ENCODE data around the gene TBX10.
"Not testable (repeated sequence)": the region's sequence is repeated elsewhere in the genome, so short reads cannot be mapped to it uniquely, and the experiment has no call there.

TBX10 gene

DNA sequence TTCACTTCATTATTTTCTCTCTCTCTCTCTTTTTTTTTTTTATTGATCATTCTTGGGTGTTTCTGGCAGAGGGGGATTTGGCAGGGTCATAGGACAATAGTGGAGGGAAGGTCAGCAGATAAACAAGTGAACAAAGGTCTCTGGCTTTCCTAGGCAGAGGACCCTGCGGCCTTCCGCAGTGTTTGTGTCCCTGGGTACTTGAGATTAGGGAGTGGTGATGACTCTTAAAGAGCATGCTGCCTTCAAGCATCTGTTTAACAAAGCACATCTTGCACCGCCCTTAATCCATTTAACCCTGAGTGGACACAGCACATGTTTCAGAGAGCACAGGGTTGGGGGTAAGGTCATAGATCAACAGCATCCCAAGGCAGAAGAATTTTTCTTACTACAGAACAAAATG lies 42.1 kb downstream of the TBX10 start:
- DNase-seq, result not testable (repeated sequence)

DNA sequence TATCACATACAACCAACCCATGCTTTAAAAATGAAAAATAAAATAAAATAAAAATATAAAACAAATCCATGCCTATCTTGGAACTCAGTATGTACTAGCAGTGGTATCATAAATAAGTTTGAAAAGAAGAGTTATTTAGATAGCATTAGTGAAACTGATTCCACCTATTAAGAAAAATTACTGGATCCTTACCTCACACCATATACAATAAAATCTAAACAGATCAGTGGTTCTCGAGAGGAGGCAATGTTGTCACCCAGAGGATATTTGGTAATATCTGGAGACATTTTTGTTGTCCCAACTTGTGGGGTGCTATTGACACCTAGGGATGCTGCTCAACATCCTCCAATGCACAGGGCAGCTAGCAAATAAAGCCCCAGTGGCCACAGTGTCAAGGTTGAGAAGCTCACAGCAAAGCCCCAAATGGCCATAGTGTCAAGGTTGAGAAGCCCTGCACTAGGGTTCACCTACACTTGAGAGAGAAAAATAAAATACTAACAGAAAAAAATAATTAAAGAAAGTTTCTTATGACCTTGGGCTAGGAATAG lies 42.7 kb downstream of the TBX10 start:
- no peak for DNase-seq

DNA sequence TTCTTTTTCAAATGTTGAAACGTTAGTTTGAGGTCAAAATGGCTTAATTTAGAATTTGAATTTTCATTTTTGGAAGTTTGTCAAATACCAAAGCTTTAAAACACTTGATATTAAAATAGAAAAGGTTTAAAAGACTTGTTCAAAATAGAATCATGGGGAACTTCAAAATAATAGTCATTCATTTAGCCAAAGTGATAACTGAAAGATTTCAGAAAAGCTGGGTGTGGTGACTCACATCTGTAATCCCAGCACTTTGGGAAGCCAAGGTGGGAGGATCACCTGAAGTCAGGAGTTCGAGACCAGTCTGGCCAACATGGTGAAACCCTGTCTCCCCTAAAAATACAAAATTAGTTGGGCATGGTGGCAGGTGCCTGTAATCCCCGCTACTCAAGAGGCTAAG lies 45.1 kb downstream of the TBX10 start:
- DNase-seq, result no peak

DNA sequence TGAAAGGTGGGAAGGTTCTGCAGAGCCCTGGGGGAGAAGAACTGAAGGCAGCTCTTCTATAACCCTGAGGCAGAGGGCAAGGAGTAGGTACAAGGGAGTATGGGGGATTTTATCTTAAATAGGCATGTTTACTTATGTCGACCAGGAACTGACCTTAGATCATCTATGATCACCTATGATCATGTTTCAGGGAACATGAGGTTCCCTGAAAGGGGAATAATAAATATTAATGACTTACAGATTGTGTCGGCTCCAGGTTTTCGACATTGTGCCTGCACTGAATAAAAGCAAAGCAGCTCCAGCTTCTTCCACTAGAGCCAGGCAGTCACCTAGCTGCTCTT lies 46.0 kb downstream of the TBX10 start:
- no peak for DNase-seq

DNA sequence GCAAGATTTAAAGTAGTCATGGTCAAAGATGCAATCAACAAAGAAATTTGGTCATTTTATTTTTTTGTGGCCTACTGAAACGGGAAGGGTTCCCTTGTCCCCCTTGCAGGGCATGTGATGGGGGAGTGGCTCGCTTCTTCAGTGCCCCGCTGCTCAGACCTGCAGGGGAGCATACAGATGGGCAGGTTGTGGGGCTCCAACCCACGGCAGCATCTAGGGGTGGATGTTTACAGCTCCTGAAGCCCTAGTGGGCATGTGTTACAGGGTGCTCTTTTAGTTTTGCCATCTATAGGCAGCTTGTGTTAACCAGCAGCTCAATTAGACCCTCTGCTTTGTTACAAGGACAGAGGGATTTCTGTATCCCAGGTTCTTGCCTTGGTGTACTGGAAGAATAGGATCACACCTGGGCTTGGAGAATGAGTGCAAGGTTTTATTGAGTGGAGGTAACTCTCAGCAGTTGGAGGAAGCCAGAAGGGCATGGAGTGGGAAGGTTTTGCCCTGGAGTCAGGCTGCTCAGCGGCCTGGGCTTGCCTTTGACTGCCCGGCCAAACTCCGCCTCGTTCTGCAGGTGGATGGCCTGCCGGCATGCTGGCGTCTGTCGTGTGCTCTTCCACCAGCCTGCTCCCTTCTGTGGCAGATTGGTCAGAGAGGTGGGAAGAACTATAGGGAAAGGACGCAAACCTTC lies 46.5 kb downstream of the TBX10 start:
- no peak for DNase-seq

DNA sequence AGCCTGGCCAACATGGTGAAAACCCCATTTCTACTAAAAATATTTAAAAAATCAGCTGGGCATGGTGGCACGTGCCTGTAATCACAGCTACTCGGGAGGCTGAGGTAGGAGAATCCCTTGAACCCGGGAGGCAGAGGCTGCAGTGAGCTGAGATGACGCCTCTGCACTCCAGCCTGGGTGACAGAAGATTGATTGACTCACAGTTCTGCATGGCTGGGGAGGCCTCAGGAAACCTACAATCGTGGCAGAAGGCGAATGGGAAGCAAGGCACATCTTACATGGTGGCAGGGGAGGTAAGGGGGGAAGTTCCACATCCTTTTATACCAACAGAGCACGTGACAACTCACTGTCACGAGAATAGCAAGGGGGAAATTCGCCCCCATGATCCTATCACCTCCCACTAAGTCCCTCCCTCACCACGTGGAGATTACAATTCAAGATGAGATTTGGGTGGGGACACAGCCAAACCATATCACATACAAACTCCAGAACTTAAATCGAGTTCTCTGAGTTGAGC lies 50.6 kb downstream of the TBX10 start:
- DNase-seq, result not testable (repeated sequence)

DNA sequence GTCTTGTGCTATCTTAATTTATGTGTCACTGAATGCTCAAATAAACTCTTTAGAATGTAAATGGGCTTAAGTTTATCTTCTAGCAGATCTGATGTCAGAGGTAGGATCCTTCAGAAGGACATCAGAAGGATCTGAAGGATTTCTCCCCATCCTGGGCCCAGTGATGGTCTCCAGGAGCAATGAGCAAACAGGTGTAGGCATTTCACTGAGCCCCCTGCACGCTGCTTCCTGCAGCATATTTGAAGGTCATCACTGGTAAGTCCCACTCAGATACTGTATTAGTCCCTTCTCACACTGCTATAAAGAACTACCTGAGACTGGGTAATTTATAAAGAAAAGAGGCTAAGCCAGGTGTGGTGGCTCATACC lies 51.4 kb downstream of the TBX10 start:
- DNase-seq, result no peak

DNA sequence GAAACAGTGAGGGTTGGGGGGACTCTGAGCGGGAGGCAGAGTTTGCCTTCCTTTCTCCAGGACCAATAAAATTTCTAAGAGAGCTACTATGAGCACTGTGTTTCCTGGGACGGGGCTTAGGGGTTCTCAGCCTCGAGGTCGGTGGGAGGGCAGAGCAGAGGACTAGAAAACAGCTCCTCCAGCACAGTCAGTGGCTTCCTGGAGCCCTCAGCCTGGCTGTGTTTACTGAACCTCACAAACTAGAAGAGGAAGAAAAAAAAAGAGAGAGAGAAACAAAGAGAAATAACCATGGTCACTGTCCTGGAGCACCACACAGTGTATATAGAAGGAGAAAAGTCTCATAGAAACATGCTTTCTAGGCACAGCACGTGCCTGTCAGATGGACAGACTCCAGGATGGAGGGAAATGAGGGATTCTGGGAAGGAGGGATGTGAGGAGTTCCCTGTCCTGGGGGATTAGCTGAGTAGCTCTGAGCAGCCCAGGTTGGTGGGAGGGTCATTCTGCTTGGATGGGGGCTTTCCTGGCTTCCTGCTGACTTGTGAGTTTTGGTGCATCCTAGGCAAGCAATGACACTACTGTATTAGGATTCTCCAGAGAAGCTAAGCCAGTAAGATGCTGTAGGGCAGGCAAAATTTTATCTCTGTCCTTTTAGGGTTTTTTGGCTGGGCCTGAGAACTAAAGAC lies 52.9 kb downstream of the TBX10 start:
- no peak for DNase-seq

DNA sequence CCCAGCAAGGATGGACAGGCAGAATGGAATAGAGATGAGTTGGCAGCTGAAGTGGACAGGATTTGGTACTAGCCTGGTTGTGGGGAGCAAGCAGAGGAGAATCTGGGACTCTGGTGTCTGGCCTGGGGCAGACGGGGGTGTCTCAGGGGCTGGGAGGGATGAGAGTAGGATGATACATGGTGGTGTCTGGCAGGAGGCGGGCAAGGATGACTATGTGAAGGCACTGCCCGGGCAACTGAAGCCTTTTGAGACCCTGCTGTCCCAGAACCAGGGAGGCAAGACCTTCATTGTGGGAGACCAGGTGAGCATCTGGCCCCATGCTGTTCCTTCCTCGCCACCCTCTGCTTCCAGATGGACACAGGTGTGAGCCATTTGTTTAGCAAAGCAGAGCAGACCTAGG lies 53.7 kb downstream of the TBX10 start:
- no peak for DNase-seq

DNA sequence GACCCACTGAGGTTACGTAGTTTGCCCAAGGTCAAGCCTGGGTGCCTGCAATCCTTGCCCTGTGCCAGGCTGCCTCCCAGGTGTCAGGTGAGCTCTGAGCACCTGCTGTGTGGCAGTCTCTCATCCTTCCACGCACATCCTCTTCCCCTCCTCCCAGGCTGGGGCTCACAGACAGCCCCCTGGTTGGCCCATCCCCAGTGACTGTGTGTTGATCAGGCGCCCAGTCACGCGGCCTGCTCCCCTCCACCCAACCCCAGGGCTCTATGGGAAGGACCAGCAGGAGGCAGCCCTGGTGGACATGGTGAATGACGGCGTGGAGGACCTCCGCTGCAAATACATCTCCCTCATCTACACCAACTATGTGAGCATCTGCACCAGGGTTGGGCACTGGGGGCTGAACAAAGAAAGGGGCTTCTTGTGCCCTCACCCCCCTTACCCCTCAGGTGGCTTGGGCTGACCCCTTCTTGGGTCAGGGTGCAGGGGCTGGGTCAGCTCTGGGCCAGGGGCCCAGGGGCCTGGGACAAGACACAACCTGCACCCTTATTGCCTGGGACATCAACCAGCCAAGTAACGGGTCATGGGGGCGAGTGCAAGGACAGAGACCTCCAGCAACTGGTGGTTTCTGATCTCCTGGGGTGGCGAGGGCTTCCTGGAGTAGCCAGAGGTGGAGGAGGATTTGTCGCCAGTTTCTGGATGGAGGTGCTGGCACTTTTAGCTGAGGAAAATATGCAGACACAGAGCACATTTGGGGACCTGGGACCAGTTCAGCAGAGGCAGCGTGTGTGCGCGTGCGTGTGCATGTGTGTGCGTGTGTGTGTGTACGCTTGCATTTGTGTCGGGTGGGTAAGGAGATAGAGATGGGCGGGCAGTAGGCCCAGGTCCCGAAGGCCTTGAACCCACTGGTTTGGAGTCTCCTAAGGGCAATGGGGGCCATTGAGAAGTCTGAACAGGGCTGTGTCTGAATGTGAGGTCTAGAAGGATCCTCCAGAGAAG lies 54.4 kb downstream of the TBX10 start:
- no peak for DNase-seq

DNA sequence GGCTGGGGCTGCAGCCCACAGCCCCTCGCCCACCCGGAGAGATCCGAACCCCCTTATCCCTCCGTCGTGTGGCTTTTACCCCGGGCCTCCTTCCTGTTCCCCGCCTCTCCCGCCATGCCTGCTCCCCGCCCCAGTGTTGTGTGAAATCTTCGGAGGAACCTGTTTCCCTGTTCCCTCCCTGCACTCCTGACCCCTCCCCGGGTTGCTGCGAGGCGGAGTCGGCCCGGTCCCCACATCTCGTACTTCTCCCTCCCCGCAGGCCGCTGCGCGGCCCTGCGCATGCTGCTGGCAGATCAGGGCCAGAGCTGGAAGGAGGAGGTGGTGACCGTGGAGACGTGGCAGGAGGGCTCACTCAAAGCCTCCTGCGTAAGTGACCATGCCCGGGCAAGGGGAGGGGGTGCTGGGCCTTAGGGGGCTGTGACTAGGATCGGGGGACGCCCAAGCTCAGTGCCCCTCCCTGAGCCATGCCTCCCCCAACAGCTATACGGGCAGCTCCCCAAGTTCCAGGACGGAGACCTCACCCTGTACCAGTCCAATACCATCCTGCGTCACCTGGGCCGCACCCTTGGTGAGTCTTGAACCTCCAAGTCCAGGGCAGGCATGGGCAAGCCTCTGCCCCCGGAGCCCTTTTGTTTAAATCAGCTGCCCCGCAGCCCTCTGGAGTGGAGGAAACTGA lies 55.2 kb downstream of the TBX10 start:
- no peak for DNase-seq

DNA sequence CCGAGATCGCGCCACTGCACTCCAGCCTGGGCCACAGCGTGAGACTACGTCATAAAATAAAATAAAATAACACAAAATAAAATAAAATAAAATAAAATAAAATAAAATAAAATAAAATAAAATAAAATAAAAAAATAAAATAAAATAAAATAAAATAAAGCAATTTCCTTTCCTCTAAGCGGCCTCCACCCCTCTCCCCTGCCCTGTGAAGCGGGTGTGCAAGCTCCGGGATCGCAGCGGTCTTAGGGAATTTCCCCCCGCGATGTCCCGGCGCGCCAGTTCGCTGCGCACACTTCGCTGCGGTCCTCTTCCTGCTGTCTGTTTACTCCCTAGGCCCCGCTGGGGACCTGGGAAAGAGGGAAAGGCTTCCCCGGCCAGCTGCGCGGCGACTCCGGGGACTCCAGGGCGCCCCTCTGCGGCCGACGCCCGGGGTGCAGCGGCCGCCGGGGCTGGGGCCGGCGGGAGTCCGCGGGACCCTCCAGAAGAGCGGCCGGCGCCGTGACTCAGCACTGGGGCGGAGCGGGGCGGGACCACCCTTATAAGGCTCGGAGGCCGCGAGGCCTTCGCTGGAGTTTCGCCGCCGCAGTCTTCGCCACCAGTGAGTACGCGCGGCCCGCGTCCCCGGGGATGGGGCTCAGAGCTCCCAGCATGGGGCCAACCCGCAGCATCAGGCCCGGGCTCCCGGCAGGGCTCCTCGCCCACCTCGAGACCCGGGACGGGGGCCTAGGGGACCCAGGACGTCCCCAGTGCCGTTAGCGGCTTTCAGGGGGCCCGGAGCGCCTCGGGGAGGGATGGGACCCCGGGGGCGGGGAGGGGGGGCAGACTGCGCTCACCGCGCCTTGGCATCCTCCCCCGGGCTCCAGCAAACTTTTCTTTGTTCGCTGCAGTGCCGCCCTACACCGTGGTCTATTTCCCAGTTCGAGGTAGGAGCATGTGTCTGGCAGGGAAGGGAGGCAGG lies 56.0 kb downstream of the TBX10 start, which contains the start of gene GSTP1:
Gene GSTP1 (plus strand): TSS at position 566 of the 958 bp plus-strand sequence. CDS start 32 bp downstream, at position 598.
- no peak for DNase-seq

DNA sequence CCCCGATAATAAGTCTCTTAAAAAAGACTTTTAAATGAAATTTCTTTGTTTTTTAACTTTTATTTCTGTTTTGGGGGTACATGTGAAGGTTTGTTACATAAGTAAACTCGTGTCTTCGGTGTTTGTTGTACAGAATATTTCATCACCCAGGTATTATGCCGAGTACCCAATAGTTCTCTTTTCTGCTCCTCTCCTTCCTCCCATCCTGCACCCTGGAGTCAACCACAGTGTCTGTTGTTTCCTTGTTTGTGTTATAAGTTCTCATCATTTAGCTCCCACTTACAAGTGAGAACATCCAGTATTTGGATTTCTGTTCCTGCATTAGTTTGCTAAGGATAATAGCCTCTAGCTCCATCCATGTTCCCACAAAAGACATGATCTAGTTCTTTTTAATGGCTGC lies 57.6 kb downstream of the TBX10 start:
- no peak for DNase-seq

DNA sequence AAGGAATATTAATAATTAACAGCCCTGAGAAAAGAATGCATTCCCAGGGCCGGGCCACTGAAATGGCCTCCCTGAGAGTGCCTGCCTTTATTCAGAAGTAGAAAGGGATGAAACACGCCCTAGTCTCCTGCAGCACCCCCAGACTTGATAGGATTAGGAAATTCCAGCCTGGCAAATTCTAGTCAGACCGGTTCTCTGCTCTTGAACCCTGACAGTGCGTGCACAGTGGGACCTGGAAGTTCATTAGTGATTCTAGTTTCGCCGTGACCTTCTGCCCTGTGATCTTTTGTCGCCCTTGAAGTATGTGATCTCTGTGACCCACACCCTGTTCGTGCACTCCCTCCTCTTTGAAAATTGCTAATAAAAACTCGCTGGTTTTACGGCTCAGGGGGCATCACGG lies 58.1 kb downstream of the TBX10 start:
- DNase-seq, result no peak
